Fibroblast of lung (primary cell): ENCODE data around the gene CMSS1.

ENCODE experiments used
- EZH2 ChIP-seq: IDR thresholded peaks from 2 replicates; pipeline ENCODE4 v1.5.1; 2012; ENCODE audit warnings: low read length, control low read depth, mild to moderate bottlenecking; ENCODE audit errors: missing control alignments
- TF ChIP-seq, protein P1 (sequence below), 2 donors: IDR thresholded peaks in 1 of 2; conservative IDR thresholded peaks in 1 of 2; 1 replicate in 1 of 2; 2 replicates in 1 of 2; pipeline ENCODE4 v1.5.1; 2011 to 2012; ENCODE audit warnings: low read length in 2 of 2, control low read depth in 1 of 2, inconsistent platforms in 1 of 2, low read depth in 1 of 2, mild to moderate bottlenecking in 1 of 2

DNA sequence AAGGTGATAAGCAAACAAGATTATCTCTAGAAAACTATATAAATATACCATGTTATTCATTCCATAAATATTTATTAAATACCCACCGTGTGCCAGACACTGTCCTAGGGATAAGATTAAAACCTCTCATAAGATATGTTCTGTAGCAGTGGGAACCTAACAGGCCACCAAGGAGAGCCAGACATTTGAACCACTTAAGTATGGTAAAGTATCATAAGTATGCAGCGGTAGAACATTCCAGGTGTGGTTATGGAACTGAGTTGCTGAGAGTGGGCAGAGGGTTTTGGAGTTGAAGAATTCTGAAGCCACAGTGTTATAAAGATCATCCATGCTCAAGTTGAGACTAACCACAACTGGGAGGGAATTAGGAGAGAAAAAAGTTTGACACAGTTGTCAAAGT is 282.0 kb downstream of the CMSS1 start:
- TF ChIP-seq, protein P1, sequence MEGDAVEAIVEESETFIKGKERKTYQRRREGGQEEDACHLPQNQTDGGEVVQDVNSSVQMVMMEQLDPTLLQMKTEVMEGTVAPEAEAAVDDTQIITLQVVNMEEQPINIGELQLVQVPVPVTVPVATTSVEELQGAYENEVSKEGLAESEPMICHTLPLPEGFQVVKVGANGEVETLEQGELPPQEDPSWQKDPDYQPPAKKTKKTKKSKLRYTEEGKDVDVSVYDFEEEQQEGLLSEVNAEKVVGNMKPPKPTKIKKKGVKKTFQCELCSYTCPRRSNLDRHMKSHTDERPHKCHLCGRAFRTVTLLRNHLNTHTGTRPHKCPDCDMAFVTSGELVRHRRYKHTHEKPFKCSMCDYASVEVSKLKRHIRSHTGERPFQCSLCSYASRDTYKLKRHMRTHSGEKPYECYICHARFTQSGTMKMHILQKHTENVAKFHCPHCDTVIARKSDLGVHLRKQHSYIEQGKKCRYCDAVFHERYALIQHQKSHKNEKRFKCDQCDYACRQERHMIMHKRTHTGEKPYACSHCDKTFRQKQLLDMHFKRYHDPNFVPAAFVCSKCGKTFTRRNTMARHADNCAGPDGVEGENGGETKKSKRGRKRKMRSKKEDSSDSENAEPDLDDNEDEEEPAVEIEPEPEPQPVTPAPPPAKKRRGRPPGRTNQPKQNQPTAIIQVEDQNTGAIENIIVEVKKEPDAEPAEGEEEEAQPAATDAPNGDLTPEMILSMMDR (conservative IDR thresholded peaks at IDR 0.05 in 1 of 2, IDR thresholded peaks at IDR 0.05 in 1 of 2; ENCODE audit: low read depth in 1 of 2, low read length in 2 of 2), result no peak
- TF ChIP-seq EZH2, result no peak
